Measurements from ENCODE around the gene NMRAL1. TPM values are rescaled to one million over a fixed set of nuclear protein-coding genes. Genes with fewer than 3 reads are reported as not detected.

Gene NMRAL1
- total RNA-seq, 2 experiments from 2014 or later: 49.5 to 56.2 TPM

GRCh38 chr16:4431023-4431422 lies 43.4 kb downstream of the NMRAL1 start:
- Mint-ChIP-seq H3K9me3 (no peaks in the 10 kb centered on the region), H3K27me3 (no peaks in the 10 kb centered on the region), H3K36me3 (ENCODE audit: low read depth) (peaks cover 51% of the 10 kb centered on the region), H3K27ac (no peak overlapping the region), H3K4me1 (peaks cover 30% of the 10 kb centered on the region), H3K4me3 (no peak overlapping the region)
- ChIA-PET CTCF (no interaction called here), POLR2A (no interaction called here)
- no peak for DNase-seq

GRCh38 chr16:4428500-4428899 lies 45.9 kb downstream of the NMRAL1 start:
- peaks cover 35% of the 10 kb centered on the region for H3K4me1 Mint-ChIP-seq
- no peak overlapping the region for H3K4me3 Mint-ChIP-seq
- no peak for DNase-seq
- peaks cover 35% of the 10 kb centered on the region for H3K36me3 Mint-ChIP-seq (ENCODE audit: low read depth)
- no peaks in the 10 kb centered on the region for H3K27me3 Mint-ChIP-seq
- no peaks in the 10 kb centered on the region for H3K9me3 Mint-ChIP-seq
- CTCF ChIA-PET: interaction anchor here (1.0 kb wide), 1 partner anchor 48 kb away, joined by 5 read pairs; the partner anchor contains the start of gene HMOX2
- H3K27ac Mint-ChIP-seq: no peak overlapping the region
- POLR2A ChIA-PET: interaction anchor here (0.8 to 5.1 kb wide), 2 partner anchors 14 to 25 kb away, joined by 3 to 46 read pairs; partner anchors contain the start of gene CORO7

GRCh38 chr16:4426722-4427372 lies 47.6 kb downstream of the NMRAL1 start:
- ChIA-PET CTCF (interaction anchor here (0.9 to 1.5 kb wide), 4 partner anchors 23 to 173 kb away, joined by 3 to 4 read pairs (median 3); no protein-coding TSS in a partner anchor), POLR2A (interaction anchor here (0.6 to 5.1 kb wide), 3 partner anchors 12 to 76 kb away, joined by 3 to 46 read pairs (median 5); partner anchors contain the start of genes CORO7, HMOX2 and PAM16)
- Mint-ChIP-seq H3K27ac (peak overlapping the region; percentile 91), H3K4me1 (peaks cover 32% of the 10 kb centered on the region), H3K36me3 (ENCODE audit: low read depth) (peaks cover 29% of the 10 kb centered on the region), H3K9me3 (no peaks in the 10 kb centered on the region), H3K27me3 (no peaks in the 10 kb centered on the region), H3K4me3 (peak overlapping the region; percentile 82)
- no peak for DNase-seq

GRCh38 chr16:4426021-4426684 lies 48.3 kb downstream of the NMRAL1 start:
- ChIA-PET CTCF (interaction anchor here (1.4 kb wide), 1 partner anchor 23 kb away, joined by 3 read pairs; no protein-coding TSS in a partner anchor), POLR2A (interaction anchor here (0.6 to 5.1 kb wide), 3 partner anchors 11 to 75 kb away, joined by 3 to 46 read pairs (median 5); partner anchors contain the start of genes CORO7, HMOX2 and PAM16)
- H3K4me1 Mint-ChIP-seq: peaks cover 32% of the 10 kb centered on the region
- H3K9me3 Mint-ChIP-seq: no peaks in the 10 kb centered on the region
- no peak for DNase-seq
- H3K27me3 Mint-ChIP-seq: no peaks in the 10 kb centered on the region
- peaks cover 23% of the 10 kb centered on the region for H3K36me3 Mint-ChIP-seq (ENCODE audit: low read depth)
- peak overlapping the region; percentile 82 for H3K4me3 Mint-ChIP-seq
- H3K27ac Mint-ChIP-seq: peak overlapping the region; percentile 91

- Mint-ChIP-seq H3K9me3 (no peaks in the 10 kb centered on the region), H3K27ac (peak within 1 kb of the TSS; percentile 96), H3K4me3 (peak within 1 kb of the TSS; percentile 82), H3K27me3 (no peaks in the 10 kb centered on the region), H3K4me1 (peaks cover 32% of the 10 kb centered on the region), H3K36me3 (ENCODE audit: low read depth) (peaks cover 21% of the 10 kb centered on the region)
- ChIA-PET CTCF (no interaction called here), POLR2A (interaction anchor here (1.6 to 5.1 kb wide), 2 partner anchors 11 to 74 kb away, joined by 5 to 46 read pairs; partner anchors contain the start of genes CORO7 and PAM16)
- peak; percentile 92 for DNase-seq
Observed at GRCh38 chr16:4425378-4426020, 48.9 kb downstream of the NMRAL1 start, which contains the start of gene DNAJA3. TSS of gene DNAJA3 (plus strand) at chr16:4425868. CDS start at chr16:4425882, 14 bp downstream.

- H3K9me3 Mint-ChIP-seq: no peaks in the 10 kb centered on the region
- H3K27me3 Mint-ChIP-seq: peaks cover 4% of the 10 kb centered on the region
- no peak for DNase-seq
- CTCF ChIA-PET: interaction anchor here (1.3 kb wide), 1 partner anchor 17 kb away, joined by 4 read pairs; no protein-coding TSS in a partner anchor
- POLR2A ChIA-PET: no interaction called here
- peaks cover 1% of the 10 kb centered on the region for H3K36me3 Mint-ChIP-seq (ENCODE audit: low read depth)
- peaks cover 21% of the 10 kb centered on the region for H3K4me1 Mint-ChIP-seq
- no peak overlapping the region for H3K4me3 Mint-ChIP-seq
- no peak overlapping the region for H3K27ac Mint-ChIP-seq
Observed at GRCh38 chr16:4420505-4421105, 53.8 kb downstream of the NMRAL1 start.

- CTCF ChIA-PET: interaction anchor here (1.2 to 1.4 kb wide), 4 partner anchors 14 to 58 kb away, joined by 3 to 4 read pairs (median 3); no protein-coding TSS in a partner anchor
- POLR2A ChIA-PET: interaction anchor here (0.8 to 7.3 kb wide), 2 partner anchors 55 to 206 kb away, joined by 3 to 85 read pairs; partner anchors contain the start of genes HMOX2 and NMRAL1
- no peak overlapping the region for H3K27ac Mint-ChIP-seq
- peaks cover 11% of the 10 kb centered on the region for H3K36me3 Mint-ChIP-seq (ENCODE audit: low read depth)
- DNase-seq: no peak
- no peak overlapping the region for H3K4me3 Mint-ChIP-seq
- no peaks in the 10 kb centered on the region for H3K9me3 Mint-ChIP-seq
- H3K4me1 Mint-ChIP-seq: peaks cover 27% of the 10 kb centered on the region
- peaks cover 4% of the 10 kb centered on the region for H3K27me3 Mint-ChIP-seq
Observed at GRCh38 chr16:4419402-4419959, 54.9 kb downstream of the NMRAL1 start.

- peak; percentile 98 for DNase-seq
- ChIA-PET CTCF (interaction anchor here (0.9 to 6.1 kb wide), 8 partner anchors 12 to 162 kb away, joined by 3 to 52 read pairs (median 4); partner anchors contain the start of gene HMOX2), POLR2A (interaction anchor here (0.7 to 7.3 kb wide), 22 partner anchors 8 to 431 kb away, joined by 3 to 85 read pairs (median 6); partner anchors contain the start of genes ANKS3, CDIP1, DNAAF8 and DNAJA3)
- peaks cover 37% of the 10 kb centered on the region for H3K36me3 Mint-ChIP-seq (ENCODE audit: low read depth)
- peaks cover 47% of the 10 kb centered on the region for H3K4me1 Mint-ChIP-seq
- H3K4me3 Mint-ChIP-seq: peak within 1 kb of the TSS; percentile 95
- H3K27me3 Mint-ChIP-seq: peaks cover 4% of the 10 kb centered on the region
- H3K27ac Mint-ChIP-seq: peak within 1 kb of the TSS; percentile 99
- H3K9me3 Mint-ChIP-seq: no peaks in the 10 kb centered on the region
Observed at GRCh38 chr16:4416200-4417032, 58.0 kb downstream of the NMRAL1 start, which contains the start of gene CORO7. TSS of gene CORO7 (minus strand) at chr16:4416596. CDS start at chr16:4416518, 78 bp downstream.

- peaks cover 53% of the 10 kb centered on the region for H3K4me1 Mint-ChIP-seq
- peaks cover 44% of the 10 kb centered on the region for H3K36me3 Mint-ChIP-seq (ENCODE audit: low read depth)
- ChIA-PET POLR2A (interaction anchor here (0.9 to 7.3 kb wide), 24 partner anchors 11 to 540 kb away, joined by 3 to 85 read pairs (median 6); partner anchors contain the start of genes ANKS3, CDIP1, DNAAF8 and DNAJA3), CTCF (interaction anchor here (0.9 to 6.1 kb wide), 4 partner anchors 12 to 89 kb away, joined by 3 to 52 read pairs (median 5); partner anchors contain the start of gene HMOX2)
- peak overlapping the region; percentile 95 for H3K4me3 Mint-ChIP-seq
- DNase-seq: peak; percentile 80
- H3K9me3 Mint-ChIP-seq: no peaks in the 10 kb centered on the region
- H3K27ac Mint-ChIP-seq: peak overlapping the region; percentile 99
- H3K27me3 Mint-ChIP-seq: peaks cover 4% of the 10 kb centered on the region
Observed at GRCh38 chr16:4415538-4416199, 58.8 kb downstream of the NMRAL1 start.

- CTCF ChIA-PET: interaction anchor here (0.9 to 6.1 kb wide), 5 partner anchors 11 to 210 kb away, joined by 3 to 52 read pairs (median 4); partner anchors contain the start of gene MGRN1
- Mint-ChIP-seq H3K27me3 (peaks cover 2% of the 10 kb centered on the region), H3K4me3 (peak overlapping the region; percentile 95), H3K4me1 (peaks cover 62% of the 10 kb centered on the region), H3K27ac (peak overlapping the region; percentile 99), H3K9me3 (no peaks in the 10 kb centered on the region), H3K36me3 (ENCODE audit: low read depth) (peaks cover 54% of the 10 kb centered on the region)
- peak; percentile 95 for DNase-seq
- POLR2A ChIA-PET: interaction anchor here (1.0 to 7.3 kb wide), 22 partner anchors 9 to 320 kb away, joined by 3 to 85 read pairs (median 5); partner anchors contain the start of genes ANKS3, CDIP1, DNAAF8 and DNAJA3
Observed at GRCh38 chr16:4414187-4414917, 60.1 kb downstream of the NMRAL1 start.
